A204.1 (cell line): Measurements from ENCODE around the gene CACNA2D3.
"Not testable (repeated sequence)": the region's sequence is repeated elsewhere in the genome, so short reads cannot be mapped to it uniquely, and the experiment has no call there.

Experiments
- FAIRE-seq: peaks from 2 replicates; lab custom pipeline; 2012; peaks lifted over from hg19 to GRCh38; lab: Jason Lieb, UNC

CACNA2D3 gene

GRCh38 chr3:54977439-54977838 lies 855.1 kb downstream of the CACNA2D3 start:
- FAIRE-seq, result no peak

GRCh38 chr3:54977946-54978345 lies 855.6 kb downstream of the CACNA2D3 start:
- FAIRE-seq, result not testable (repeated sequence)

DNA sequence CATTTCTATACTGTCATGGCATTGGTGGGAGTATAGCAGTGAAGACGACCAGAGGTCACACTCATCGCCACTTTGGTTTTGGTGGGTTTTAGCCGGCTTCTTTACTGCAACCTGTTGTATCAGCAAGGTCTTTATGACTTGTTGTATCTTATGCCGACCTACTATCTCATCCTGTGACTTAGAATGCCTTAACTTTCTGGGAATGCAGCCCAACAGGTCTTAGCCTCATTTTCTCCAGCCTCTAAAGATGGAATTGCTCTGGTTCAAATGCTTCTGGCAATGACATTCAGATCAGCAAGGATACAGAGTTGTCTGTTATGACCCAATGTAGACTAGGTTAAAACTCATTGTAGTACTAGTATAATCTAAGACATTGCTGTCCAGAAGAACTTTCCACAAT lies 860.5 kb downstream of the CACNA2D3 start:
- no peak for FAIRE-seq

GRCh38 chr3:54983266-54984099 lies 861.1 kb downstream of the CACNA2D3 start:
- no peak for FAIRE-seq

DNA sequence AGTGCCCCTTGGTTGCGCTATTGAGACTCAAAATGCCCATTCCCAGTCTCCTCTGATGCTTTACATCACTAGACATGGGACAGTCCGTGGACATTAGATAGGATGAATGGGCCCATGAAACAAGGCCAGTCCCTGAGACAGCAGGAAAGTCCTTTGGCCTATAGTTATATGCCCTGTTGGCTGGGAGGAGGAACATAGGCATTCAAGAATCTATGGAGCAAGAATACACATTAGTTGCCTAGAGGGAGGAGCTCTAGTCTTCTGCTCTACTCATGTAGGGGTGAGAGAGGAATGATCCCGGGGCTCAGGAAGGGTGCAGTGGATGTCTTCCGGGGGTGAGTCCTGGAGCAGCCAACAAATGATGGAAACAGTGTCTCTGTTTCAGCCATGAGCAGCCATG lies 863.5 kb downstream of the CACNA2D3 start:
- no peak for FAIRE-seq

- no peak for FAIRE-seq
Measured at GRCh38 chr3:54986294-54986693, 863.9 kb downstream of the CACNA2D3 start.

DNA sequence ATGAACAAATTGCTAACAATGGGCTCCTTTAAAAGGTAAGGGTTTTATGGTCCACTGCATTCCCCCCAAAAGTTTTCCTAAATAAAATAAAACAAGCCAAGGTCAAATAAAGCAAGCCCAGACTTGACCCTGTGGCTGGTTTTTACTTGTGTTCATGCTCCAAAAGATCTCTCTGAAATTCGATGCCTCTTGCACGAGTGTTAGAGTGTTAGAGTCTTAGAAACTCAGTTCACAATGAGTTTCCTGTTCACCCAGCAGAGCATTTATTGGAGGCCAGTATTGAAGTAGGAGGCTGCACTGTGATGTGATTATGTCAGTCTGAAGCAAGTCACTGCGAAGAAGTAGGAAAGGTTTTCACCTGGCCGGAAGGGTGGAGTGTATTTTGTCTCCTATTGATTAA lies 865.4 kb downstream of the CACNA2D3 start:
- no peak for FAIRE-seq

- FAIRE-seq, result no peak
Measured at GRCh38 chr3:54988302-54988837, 866.0 kb downstream of the CACNA2D3 start.

- FAIRE-seq, result no peak
Measured at GRCh38 chr3:54988838-54989630, 866.7 kb downstream of the CACNA2D3 start.

GRCh38 chr3:54994111-54994513 lies 871.8 kb downstream of the CACNA2D3 start:
- FAIRE-seq, result no peak

GRCh38 chr3:54999159-54999558 lies 876.8 kb downstream of the CACNA2D3 start:
- no peak for FAIRE-seq

DNA sequence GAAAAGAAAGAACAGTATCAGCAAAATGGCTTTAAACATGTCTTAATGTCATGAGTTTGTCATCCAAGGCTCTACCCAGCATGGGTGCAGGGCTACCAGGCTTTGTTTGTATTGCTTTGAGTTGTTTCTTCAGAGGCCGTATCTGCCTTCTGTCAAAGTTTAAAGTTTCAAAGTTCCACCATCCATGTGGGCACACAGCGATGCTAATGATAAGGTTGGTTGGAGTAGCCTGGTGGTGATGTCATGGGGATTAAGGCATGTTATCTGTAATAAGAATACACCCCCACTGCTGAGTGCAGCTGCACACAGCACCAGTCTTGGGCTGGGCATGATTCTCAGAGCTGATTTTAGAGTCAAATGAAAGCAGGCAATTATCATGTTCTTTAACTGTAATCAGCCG lies 877.5 kb downstream of the CACNA2D3 start:
- no peak for FAIRE-seq

DNA sequence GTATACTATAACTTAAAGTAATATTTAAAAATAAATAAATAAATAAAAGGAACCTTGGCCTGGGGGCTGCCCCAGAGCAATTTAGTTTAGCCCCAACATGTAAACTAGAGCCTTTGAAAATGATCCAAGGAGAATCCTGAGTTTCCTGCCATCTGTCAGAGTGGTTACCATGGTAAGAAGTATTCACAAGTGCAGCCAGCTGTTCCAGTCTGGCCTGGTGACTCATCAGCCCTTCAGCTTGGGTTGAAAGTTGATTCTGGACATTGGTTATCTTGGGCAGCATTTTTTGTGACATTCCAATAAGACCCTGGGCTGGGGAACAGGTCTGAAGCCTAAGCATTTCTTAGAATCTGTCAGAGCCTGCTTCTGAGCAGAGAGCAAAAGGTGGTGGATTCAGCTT lies 878.2 kb downstream of the CACNA2D3 start:
- FAIRE-seq, result no peak

GRCh38 chr3:55000953-55001352 lies 878.6 kb downstream of the CACNA2D3 start:
- no peak for FAIRE-seq

GRCh38 chr3:55002416-55002930 lies 880.1 kb downstream of the CACNA2D3 start:
- FAIRE-seq, result no peak

GRCh38 chr3:55006244-55006676 lies 883.9 kb downstream of the CACNA2D3 start:
- FAIRE-seq, result no peak

DNA sequence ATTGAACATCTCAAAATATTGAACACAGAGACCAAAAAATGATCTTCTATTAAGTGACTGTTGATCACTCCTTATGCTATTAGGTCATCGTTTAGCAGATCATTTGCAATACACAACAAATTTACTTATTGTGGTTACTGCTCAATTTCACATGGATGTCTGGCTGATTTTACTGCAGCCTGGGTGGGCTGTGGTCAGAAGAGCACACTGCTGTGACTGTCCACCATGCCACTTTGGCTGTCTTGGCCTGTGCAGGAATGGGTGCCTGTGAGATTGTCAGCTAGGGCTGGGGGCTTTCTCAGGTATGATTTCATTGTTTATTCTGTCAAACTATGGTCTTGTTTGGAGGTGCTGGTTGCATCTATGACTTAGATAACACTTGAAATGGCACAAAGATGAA lies 885.6 kb downstream of the CACNA2D3 start:
- no peak for FAIRE-seq

DNA sequence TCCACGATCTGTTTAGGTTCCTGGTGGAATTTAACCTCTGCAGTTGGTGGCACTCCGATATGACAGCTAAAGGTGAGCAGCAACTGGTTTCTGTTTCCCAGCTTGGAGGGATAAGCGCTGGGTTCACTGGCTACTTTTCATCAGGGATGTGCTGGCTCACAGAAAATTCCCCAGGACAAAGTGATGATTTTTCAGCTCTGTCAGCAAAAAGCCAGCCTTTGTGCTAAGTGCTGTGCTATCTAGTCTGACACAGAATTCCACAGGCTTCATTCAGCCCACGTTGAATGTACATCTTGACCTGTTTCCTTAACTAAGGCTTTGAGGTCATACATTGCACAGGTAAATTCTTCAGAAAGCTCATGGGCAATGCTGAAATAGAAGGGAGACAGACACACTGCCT lies 887.0 kb downstream of the CACNA2D3 start:
- no peak for FAIRE-seq

DNA sequence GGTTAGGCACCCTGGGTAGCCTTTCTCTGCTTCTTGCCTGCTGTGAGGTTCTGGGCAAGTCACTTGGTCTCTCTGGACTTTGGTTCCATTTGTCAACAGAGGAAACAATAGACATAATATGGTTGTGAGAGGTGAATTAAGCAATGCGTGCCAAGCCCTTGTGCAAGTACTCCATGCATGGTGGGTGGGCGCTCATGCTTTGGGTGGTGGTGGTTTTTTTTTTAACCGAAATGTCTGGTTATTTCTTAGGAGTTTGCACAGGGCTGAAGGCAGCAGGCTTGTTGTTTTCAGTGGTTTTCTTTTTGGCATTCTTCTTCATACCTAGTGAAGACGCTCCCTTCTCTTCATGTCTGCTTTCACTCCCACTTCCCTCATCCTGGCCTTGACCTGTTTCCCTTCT lies 889.7 kb downstream of the CACNA2D3 start:
- no peak for FAIRE-seq

DNA sequence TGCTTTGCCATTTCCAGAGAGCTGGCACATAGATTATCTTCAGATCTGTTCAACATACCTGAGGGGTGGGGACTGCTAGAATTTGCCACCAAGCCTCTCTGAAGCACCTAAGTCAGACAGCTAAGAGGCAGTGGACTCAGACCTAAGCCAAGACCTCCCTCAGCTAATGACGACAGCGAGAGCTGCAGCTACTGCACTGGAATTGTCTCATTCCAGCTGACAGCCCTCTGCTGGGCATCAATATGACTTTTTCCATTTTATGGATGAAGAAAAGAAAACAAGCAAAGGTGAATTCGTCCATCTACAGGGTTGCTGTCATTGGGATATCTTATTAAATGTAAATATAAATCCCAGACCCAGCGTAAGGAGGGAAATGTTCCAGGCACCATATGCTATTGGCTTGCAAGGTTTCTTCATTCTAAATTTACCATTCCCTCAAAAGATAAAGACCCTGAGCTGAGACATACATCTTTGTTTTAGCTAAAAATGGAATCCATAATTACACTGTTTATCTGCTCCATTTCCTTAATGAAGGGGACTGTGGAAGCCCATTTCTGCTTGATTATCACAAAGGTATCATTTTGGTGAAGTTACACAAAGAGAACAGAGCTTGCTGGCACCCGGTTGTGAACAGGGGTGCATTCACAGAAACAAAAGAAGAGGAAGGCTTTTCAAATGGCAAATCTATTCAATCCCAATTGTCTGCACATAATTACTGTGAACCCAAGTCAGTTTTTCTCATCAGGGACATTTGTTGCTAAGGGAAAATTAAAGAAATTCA lies 891.0 kb downstream of the CACNA2D3 start:
- no peak for FAIRE-seq

DNA sequence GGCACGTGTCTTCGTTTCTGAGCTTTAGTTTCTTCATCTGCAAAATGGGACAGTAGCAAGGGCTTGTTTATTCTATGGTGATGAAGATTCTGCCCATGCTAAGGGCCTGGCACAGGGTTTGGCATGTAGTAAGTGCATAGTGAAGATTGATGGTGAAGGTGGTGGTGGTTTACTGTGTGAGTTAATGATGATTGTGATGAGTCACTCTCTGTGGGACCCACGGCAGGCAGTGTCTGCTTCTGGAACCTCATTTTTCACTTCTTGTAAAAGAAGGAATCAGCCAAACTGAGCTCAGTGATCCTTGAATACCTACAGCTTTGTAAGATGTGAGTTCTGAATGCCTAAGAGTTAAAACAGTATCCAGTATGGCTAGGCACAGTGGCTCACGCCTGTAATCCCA lies 891.7 kb downstream of the CACNA2D3 start:
- no peak for FAIRE-seq

- no peak for FAIRE-seq
Measured at GRCh38 chr3:55014906-55015305, 892.6 kb downstream of the CACNA2D3 start.
